Fibroblast of skin of back (primary cell): ENCODE results near the gene APOA4.
"Not testable (repeated sequence)": the region's sequence is repeated elsewhere in the genome, so short reads cannot be mapped to it uniquely, and the experiment has no call there.

Source experiments
- DNase-seq: peaks from one replicate; pipeline ENCODE4 v3.0.0-alpha.2; 2013

The APOA4 gene

GRCh38 chr11:116847612-116848011 lies 24.5 kb upstream of the APOA4 start:
- DNase-seq, result no peak

GRCh38 chr11:116844722-116845121 lies 21.6 kb upstream of the APOA4 start:
- no peak for DNase-seq

- no peak for DNase-seq
These were observed 20.6 kb upstream of the APOA4 start for GRCh38 chr11:116843661-116844060.

- no peak for DNase-seq
These were observed 19.8 kb upstream of the APOA4 start for GRCh38 chr11:116842909-116843308.

- no peak for DNase-seq
These were observed 19.0 kb upstream of the APOA4 start for GRCh38 chr11:116842117-116842516.

GRCh38 chr11:116840746-116841296 lies 17.7 kb upstream of the APOA4 start:
- no peak for DNase-seq

GRCh38 chr11:116840224-116840745 lies 17.2 kb upstream of the APOA4 start:
- DNase-seq, result peak; percentile 23

GRCh38 chr11:116838321-116839084 lies 15.4 kb upstream of the APOA4 start:
- DNase-seq, result no peak

GRCh38 chr11:116837231-116838091 lies 14.4 kb upstream of the APOA4 start, which contains the start of gene APOA1:
TSS of gene APOA1 (minus strand) at chr11:116837622. CDS start at chr11:116837387, 235 bp downstream.
- DNase-seq, result peak; percentile 39

- DNase-seq, result no peak
These were observed 13.5 kb upstream of the APOA4 start for GRCh38 chr11:116836632-116836991.

GRCh38 chr11:116835791-116836631 lies 12.9 kb upstream of the APOA4 start:
- DNase-seq, result peak; percentile 91

- no peak for DNase-seq
These were observed 12.1 kb upstream of the APOA4 start for GRCh38 chr11:116835042-116835772.

GRCh38 chr11:116834535-116835041 lies 11.5 kb upstream of the APOA4 start:
- DNase-seq, result not testable (repeated sequence)

- no peak for DNase-seq
These were observed 10.9 kb upstream of the APOA4 start for GRCh38 chr11:116833816-116834534.

GRCh38 chr11:116833491-116833815 lies 10.3 kb upstream of the APOA4 start:
- DNase-seq, result no peak

GRCh38 chr11:116832350-116833290 lies 9.5 kb upstream of the APOA4 start:
- DNase-seq, result no peak

- no peak for DNase-seq
These were observed 8.8 kb upstream of the APOA4 start for GRCh38 chr11:116831790-116832349.

GRCh38 chr11:116830184-116830912 lies 7.2 kb upstream of the APOA4 start:
- no peak for DNase-seq
